K562 (cell line): ENCODE measurements around the gene KAZALD1. TPM values are rescaled to one million over a fixed set of nuclear protein-coding genes. Genes with fewer than 3 reads are reported as not detected.

Source experiments
- CHD2 ChIP-seq: IDR thresholded peaks from 2 replicates; pipeline ENCODE4 v1.6.1; 2011; ENCODE audit warnings: low read depth, low read length
- GABPA ChIP-seq: fragments of 200-800 bp; sonication (Bioruptor generic); conservative IDR thresholded peaks from 2 replicates; pipeline ENCODE4 v1.6.1; 2016; ENCODE audit warnings: low read depth, missing genetic modification characterization, missing compliant biosample characterization
- MGA ChIP-seq: fragments of 450-650 bp; IDR thresholded peaks from 2 replicates; pipeline ENCODE4 v1.6.1; 2016; ENCODE audit warnings: mild to moderate bottlenecking, moderate library complexity
- MYC ChIP-seq, 2 experiments: fragments of 250-450 bp in 1 of 2; sonication (Bioruptor Pico) in 1 of 2; IDR thresholded peaks; 2 replicates each; pipeline versions ENCODE4 v1.5.1 to v1.6.1; 2012 to 2021; ENCODE audit warnings: low read depth in 2 of 2, borderline replicate concordance in 1 of 2, improper control_type of control experiment in 1 of 2, low read length in 1 of 2, mild to moderate bottlenecking in 1 of 2, moderate library complexity in 1 of 2
- PRPF4 ChIP-seq: fragments of 200-400 bp; formaldehyde crosslinking; IDR thresholded peaks from one replicate; pipeline ENCODE4 v1.6.1; 2017; ENCODE audit warnings: low read length, low read depth, mild to moderate bottlenecking; ENCODE audit not compliant: insufficient read depth, poor library complexity, severe bottlenecking
- ZNF224 ChIP-seq: sonication (generic); formaldehyde crosslinking; IDR thresholded peaks from 2 replicates; pipeline ENCODE4 v1.8.0; 2022; ENCODE audit warnings: mild to moderate bottlenecking, missing genetic modification reagents
- polyA plus RNA-seq, 8 experiments: library from polyadenylated mRNA; depleted of rRNA in 4 of 8; stranded (reverse) in 5 of 8; unstranded in 3 of 8; fragments of >200 nt; fragmentation: Nextera tagmentation in 2 of 8; fragmentation: Illumina TruSeq in 1 of 8; extraction: Ambion mirVana in 2 of 8; extraction: Trizol in 1 of 8; gene quantifications; 2 replicates each; pipeline versions ENCODE4 v1.2.1 to v1.2.3, GENCODE V29; 2011 to 2014; ENCODE audit warnings: inconsistent platforms in 1 of 8, missing spikeins in 1 of 8
- total RNA-seq, 7 experiments: library from RNA; depleted of rRNA in 6 of 7; stranded (reverse); fragments of >200 nt in 6 of 7; fragmentation: Illumina TruSeq in 2 of 7; extraction: Trizol in 2 of 7; gene quantifications; 2 replicates each; pipeline versions ENCODE4 v1.2.1 to v1.2.3, GENCODE V29; 2011 to 2021; ENCODE audit warnings: low replicate concordance in 1 of 7

KAZALD1 gene
- total and polyA plus RNA-seq, 9 of the 15 experiments (the other 6 are each of a cell fraction or from before 2014, with no cell fraction given) = 0.15 to 10.0 (median 4.9) TPM

DNA sequence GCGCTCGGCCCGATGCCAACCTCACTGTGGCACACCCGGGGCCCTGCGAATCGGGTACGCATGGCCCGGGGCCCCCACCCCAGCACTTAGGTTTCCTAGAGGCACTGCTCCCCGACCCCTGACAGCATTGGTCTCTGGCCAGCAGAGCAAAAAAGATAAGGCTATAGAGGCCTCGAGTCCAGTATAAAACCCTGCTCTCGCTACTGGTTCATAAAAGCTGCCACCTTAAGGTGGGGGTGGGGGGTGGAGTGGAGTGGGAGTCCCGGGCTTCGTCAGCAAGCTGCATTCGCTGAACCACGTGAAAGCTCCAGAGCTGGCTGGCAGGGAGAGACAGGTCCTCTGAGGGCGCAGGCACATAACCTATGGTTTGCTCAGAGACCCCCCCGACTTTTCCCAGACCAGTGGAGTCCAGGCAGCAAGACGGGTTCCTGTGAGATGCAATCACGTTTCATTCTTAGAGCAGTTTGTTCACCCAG is 1.3 kb downstream of the KAZALD1 start (continued):
- TF ChIP-seq MGA = peak; percentile 17
- no peak for TF ChIP-seq CHD2
- TF ChIP-seq GABPA (tag) = 0 out of 2 replicates have a peak, but pooled peaks have one; percentile 4
- TF ChIP-seq MYC (IDR thresholded peaks at IDR 0.05; ENCODE audit: low read depth, low read length) = no peak
- TF ChIP-seq MYC (CRISPR knock-in tag; IDR thresholded peaks at IDR 0.05; ENCODE audit: borderline replicate concordance, low read depth) = peak; percentile 13; the same call in 1 of the 2 replicates
- no peak for TF ChIP-seq PRPF4
- TF ChIP-seq ZNF224 = no peak
